Choroid plexus epithelial cell (primary cell): ENCODE data around the gene TBATA.

Source experiments
- DNase-seq: peaks from one replicate; pipeline ENCODE4 v3.0.0-alpha.2; 2010; ENCODE audit warnings: low read depth
- H3K4me3 ChIP-seq: 2 replicates; pipeline ENCODE4 v1.5.1; 2011; ENCODE audit warnings: low read depth, mild to moderate bottlenecking, control low read depth, low read length, moderate library complexity
- CTCF ChIP-seq: conservative IDR thresholded peaks from 2 replicates; pipeline ENCODE4 v1.5.1; 2011; ENCODE audit warnings: low read depth, mild to moderate bottlenecking, control low read depth, inconsistent platforms, low read length, moderate library complexity

Gene TBATA

DNA sequence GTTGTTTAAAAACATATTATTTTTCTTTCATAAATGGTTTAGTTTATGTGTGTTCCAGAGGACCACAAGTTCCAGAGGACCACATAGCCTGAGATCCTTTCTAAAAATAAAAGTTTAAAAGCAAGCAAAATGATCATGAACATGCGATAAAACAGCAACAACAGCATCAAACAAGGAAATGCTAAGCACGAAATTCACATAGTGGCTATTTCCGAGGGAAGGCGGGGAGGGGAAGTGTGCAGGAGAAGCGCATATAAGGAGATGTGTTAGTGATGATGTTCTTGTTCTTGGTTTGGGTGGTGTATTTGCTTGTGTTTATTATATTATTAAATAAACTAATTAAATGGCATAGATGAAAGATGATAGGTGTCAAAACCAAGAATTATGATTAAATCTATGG is 1.2 kb downstream of the TBATA start:
- no peak for DNase-seq
- H3K4me3 ChIP-seq: no peak overlapping the region
- no peak for TF ChIP-seq CTCF

- no peak for TF ChIP-seq CTCF
- no peak for DNase-seq
Observed at GRCh38 chr10:70782746-70783680, 2.2 kb downstream of the TBATA start.

GRCh38 chr10:70782086-70782745 is 3.0 kb downstream of the TBATA start:
- no peak for TF ChIP-seq CTCF
- no peak for DNase-seq

More at GRCh38 chr10:70782746-70783680, 2.2 kb downstream of the TBATA start:
- H3K4me3 ChIP-seq: no peak overlapping the region

DNA sequence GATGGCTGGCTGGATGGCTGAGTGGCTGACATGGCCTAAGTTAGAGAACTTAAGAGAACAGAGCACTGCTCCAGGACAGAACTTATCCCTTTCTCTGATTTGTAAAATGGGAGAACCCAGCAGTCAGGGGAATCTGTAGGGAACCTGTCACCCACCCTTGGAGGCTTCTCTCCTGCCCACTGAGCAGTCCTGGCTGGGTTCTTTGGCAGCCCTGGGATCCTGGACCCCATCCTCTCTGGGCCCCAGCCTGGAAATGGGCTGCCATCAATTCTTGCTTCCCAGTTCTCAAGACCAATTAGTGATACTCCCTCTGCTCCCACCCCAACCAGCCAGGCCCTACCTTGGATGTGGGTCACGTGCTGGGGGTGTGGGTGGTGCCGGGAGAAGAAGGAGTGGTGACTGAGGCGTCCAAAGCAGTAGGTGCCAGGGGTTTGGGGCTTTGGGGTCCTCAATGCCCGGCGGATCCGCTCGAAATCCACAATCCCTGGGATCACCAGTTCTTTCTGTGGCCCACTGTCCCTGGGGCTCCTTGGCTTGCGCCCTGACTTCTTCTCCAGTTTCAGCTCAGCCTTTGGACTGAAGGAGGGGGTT is 3.6 kb downstream of the TBATA start:
- no peak for TF ChIP-seq CTCF
- DNase-seq: no peak
- no peak overlapping the region for H3K4me3 ChIP-seq

More at GRCh38 chr10:70782086-70782745, 3.0 kb downstream of the TBATA start:
- H3K4me3 ChIP-seq: no peak overlapping the region

- TF ChIP-seq CTCF: no peak
- DNase-seq: no peak
- H3K4me3 ChIP-seq: no peak overlapping the region
Observed at GRCh38 chr10:70780772-70781171, 4.4 kb downstream of the TBATA start.

DNA sequence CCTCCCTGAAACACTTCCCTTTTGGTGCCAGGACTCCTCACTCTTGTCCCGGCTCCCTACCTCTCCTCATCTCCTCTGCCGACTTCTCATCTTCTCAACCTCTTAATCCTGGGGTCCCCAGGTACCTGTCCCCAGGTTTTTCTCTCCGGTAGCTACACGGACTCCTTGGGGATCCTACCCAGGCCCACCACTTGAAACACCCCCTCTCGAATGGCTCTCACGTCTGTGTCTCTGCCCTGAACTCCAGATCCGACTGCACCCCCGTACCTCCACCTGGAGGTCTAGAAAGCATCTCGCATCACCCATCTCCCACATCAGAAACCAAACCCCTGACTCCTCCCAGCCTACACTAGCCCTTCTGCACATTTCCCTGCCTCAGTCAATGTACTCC is 4.8 kb downstream of the TBATA start:
- no peak overlapping the region for H3K4me3 ChIP-seq
- no peak for DNase-seq

More for the DNA sequence above, 4.8 kb downstream of the TBATA start:
- TF ChIP-seq CTCF: no peak
